IgD-negative memory B cell (primary cell): ENCODE results near the gene IQCN. TPM values are rescaled to one million over a fixed set of nuclear protein-coding genes. Genes with fewer than 3 reads are reported as not detected.
A peak's percentile ranks its signal among the peaks of the same experiment; 100 is the strongest.

Source experiments
- H3K27ac Mint-ChIP-seq, 3 donors: one replicate each; pipeline ENCODE4 v1.8.0; 2020 to 2022; ENCODE audit warnings: mild to moderate bottlenecking in 3 of 3, mixed read lengths in 3 of 3, moderate library complexity in 1 of 3
- H3K27me3 Mint-ChIP-seq: one replicate; pipeline ENCODE4 v1.8.0; 2021; ENCODE audit warnings: mixed read lengths
- H3K36me3 Mint-ChIP-seq: one replicate; pipeline ENCODE4 v1.8.0; 2020; ENCODE audit warnings: mild to moderate bottlenecking, mixed read lengths
- H3K4me1 Mint-ChIP-seq, 3 donors: one replicate each; pipeline ENCODE4 v1.8.0; 2020 to 2022; ENCODE audit warnings: mixed read lengths in 3 of 3, mild to moderate bottlenecking in 1 of 3
- H3K4me3 Mint-ChIP-seq, 4 donors: one replicate each; pipeline ENCODE4 v1.8.0; 2020 to 2022; ENCODE audit warnings: mild to moderate bottlenecking in 4 of 4, mixed read lengths in 4 of 4, moderate library complexity in 3 of 4
- H3K9me3 Mint-ChIP-seq, 3 donors: one replicate each; pipeline ENCODE4 v1.8.0; 2020 to 2021; ENCODE audit warnings: mixed read lengths in 3 of 3, mild to moderate bottlenecking in 1 of 3
- polyA plus RNA-seq: library from polyadenylated mRNA; unstranded; fragments of 300-500 nt; fragmentation: Illumina TruSeq; gene quantifications from one replicate; pipeline ENCODE4 v1.2.3, GENCODE V29; 2021

IQCN gene
- polyA plus RNA-seq, 1 donor from 2014 or later, result 1.4 TPM

- no peaks in the 10 kb centered on the region for H3K9me3 Mint-ChIP-seq
- H3K27ac Mint-ChIP-seq, result peak overlapping the region in 1 of 3 donors; percentile 95
- H3K4me1 Mint-ChIP-seq, result peaks cover 16 to 22% (median 18%) of the 10 kb centered on the region in 3 donors
- peaks cover 1% of the 10 kb centered on the region for H3K36me3 Mint-ChIP-seq
- peak overlapping the region in 1 of 4 donors; percentile 39 for H3K4me3 Mint-ChIP-seq
- peaks cover 4% of the 10 kb centered on the region for H3K27me3 Mint-ChIP-seq
Measured at GRCh38 chr19:18257503-18258470, 16.5 kb downstream of the IQCN start.

DNA sequence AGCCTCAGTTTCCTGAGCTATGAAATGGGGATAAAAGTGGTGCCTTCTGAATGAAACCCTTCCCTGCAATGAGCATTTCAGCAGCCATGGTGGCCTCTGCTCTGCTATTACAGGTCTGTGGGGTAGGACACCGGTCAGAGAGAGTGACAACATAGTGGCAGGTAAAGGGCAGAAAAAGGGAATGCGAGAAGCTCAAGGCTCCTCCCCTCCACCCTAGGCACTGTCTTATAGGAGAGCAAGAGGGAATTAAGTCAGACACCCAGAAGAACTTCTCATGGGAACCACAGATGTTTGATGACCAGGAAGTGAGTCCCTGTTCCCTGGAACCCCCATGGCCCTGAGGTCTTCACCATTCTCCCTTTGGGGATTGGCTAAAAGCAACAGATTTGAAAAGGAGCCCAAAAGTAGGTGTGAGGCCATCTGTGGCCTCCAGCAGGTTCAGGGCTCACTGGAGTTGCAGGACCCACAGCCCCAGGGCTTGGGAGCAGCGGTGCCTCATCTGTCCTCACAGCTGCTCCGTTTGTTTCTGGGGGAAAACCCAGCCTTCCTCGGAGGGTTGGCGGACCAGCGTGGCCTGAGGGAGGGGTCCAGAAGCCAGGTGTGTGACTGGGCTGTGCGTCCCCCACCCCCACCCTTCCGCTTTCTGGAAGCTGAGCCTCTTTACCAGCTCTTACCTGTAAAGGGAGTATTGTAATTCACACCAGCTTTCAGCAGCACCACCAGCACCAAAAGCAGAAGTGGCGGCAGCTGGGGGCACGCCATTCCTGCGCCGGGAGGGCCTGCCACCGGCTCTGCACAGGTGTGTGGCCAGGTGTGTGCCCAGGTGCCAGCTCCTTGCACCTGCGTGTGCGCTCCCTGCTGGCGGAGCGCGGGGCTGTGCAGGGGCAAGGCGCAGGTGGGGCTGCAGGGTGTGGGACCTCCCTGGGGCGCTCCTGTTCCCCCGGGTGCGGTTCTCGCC is 19.4 kb downstream of the IQCN start:
- H3K4me3 Mint-ChIP-seq, result peak overlapping the region; percentile 25 to 91 (median 61)

GRCh38 chr19:18253716-18254115 is 20.5 kb downstream of the IQCN start:
- H3K4me1 Mint-ChIP-seq, result peaks cover 21 to 28% (median 22%) of the 10 kb centered on the region in 3 donors
- peak overlapping the region in 3 of 4 donors; percentile 16 to 77 (median 72) for H3K4me3 Mint-ChIP-seq
- H3K27me3 Mint-ChIP-seq, result peaks cover 4% of the 10 kb centered on the region
- peaks cover 1% of the 10 kb centered on the region for H3K36me3 Mint-ChIP-seq
- peak overlapping the region in 2 of 3 donors; percentile 54 to 81 for H3K27ac Mint-ChIP-seq
- no peaks in the 10 kb centered on the region for H3K9me3 Mint-ChIP-seq

More for the DNA sequence above, 19.4 kb downstream of the IQCN start:
- peaks cover 1% of the 10 kb centered on the region for H3K36me3 Mint-ChIP-seq
- peaks cover 4% of the 10 kb centered on the region for H3K27me3 Mint-ChIP-seq
- peaks cover 21 to 28% (median 22%) of the 10 kb centered on the region in 3 donors for H3K4me1 Mint-ChIP-seq
- H3K27ac Mint-ChIP-seq, result peak overlapping the region; percentile 54 to 87 (median 86)
- H3K9me3 Mint-ChIP-seq, result no peaks in the 10 kb centered on the region

DNA sequence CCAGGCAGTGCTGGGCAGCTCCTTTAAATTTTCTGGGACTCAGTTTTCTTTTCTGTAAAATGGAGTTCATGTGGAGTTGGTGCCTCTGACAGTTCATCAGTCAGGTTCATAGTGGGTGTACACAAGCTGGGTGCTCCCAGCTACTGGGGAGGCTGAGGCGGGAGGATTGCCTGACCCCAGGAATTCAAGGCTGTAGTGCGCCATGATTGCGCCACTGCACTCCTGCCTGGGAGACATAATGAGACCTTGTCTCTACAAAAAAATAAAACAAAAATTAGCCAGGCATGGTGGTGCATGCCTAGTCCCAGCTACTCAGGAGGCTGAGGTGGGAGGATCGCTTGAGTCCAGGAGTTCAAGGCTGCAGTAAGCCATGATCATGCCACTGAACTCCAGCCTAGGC is 21.1 kb downstream of the IQCN start:
- Mint-ChIP-seq H3K4me3 (peak overlapping the region in 1 of 4 donors; percentile 76), H3K4me1 (peaks cover 21 to 28% (median 22%) of the 10 kb centered on the region in 3 donors), H3K27ac (peak overlapping the region in 2 of 3 donors; percentile 35 to 54)

GRCh38 chr19:18252370-18252717 is 21.9 kb downstream of the IQCN start:
- Mint-ChIP-seq H3K9me3 (no peaks in the 10 kb centered on the region), H3K36me3 (peaks cover 1% of the 10 kb centered on the region), H3K27me3 (peaks cover 4% of the 10 kb centered on the region), H3K4me3 (peak overlapping the region in 1 of 4 donors; percentile 67), H3K4me1 (peaks cover 21 to 28% (median 22%) of the 10 kb centered on the region in 3 donors), H3K27ac (peak overlapping the region in 1 of 3 donors; percentile 25)

More for the DNA sequence above, 21.1 kb downstream of the IQCN start:
- Mint-ChIP-seq H3K27me3 (peaks cover 4% of the 10 kb centered on the region), H3K36me3 (peaks cover 1% of the 10 kb centered on the region), H3K9me3 (no peaks in the 10 kb centered on the region)

DNA sequence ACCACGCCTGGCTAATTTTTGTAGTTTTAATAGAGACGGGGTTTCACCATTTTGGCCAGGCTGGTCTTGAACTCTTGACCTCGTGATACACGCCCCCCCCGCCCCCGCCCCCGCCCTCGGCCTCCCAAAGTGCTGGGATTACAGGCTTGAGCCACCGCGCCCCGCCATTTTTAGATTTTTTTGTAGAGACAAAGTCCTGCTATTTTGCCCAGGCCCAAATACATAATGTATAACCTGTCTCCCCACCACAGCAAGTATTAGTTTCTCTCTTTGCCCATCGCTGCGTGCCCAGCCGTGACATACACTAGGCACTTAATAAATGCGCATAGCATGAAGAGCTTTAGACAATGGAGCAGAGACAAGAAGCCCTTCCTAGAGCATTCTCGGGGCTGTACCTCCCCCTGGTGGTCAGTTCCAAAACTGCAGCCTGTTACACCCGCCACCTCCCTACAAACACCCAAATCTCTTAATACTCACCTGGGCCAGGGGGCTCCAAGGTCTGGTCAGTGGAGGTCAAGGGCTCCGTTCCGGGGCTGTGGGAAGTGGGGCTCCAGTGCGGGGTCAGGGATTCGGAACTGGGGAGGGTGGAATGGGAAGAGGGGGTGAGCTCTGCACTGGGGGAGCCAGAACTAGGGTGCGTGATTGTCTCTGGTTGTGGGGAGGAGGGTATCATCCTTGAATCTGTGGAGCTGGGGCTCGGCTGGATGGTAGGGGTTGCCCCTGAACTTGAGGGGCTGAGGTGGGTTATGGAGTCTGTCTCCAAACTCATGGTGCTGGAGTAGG is 22.5 kb downstream of the IQCN start:
- peak overlapping the region in 1 of 3 donors; percentile 25 for H3K27ac Mint-ChIP-seq
- peaks cover under 1% of the 10 kb centered on the region for H3K36me3 Mint-ChIP-seq
- H3K27me3 Mint-ChIP-seq, result peaks cover 4% of the 10 kb centered on the region
- H3K9me3 Mint-ChIP-seq, result no peaks in the 10 kb centered on the region
- peaks cover 21 to 28% (median 22%) of the 10 kb centered on the region in 3 donors for H3K4me1 Mint-ChIP-seq
- H3K4me3 Mint-ChIP-seq, result peak overlapping the region in 1 of 4 donors; percentile 67

DNA sequence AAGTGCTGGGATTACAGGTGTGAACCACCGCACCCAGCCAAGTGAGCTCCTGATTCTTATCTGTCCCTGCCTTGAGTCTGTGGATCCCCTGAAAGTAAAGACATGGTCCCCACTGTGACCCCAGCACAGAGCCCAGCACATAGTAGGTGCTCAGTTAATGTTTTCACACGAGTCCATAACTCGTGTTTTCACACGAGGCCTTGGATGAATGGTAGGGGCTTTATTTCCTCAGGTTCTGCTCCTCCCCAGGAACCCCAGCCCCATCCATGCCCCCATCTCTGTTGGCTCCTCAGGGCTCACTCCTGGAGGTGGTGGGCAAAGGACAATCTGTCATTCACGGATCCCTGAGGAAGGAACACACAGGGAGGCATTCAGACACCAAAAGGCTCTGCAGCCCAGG is 24.4 kb downstream of the IQCN start:
- peaks cover 2% of the 10 kb centered on the region for H3K36me3 Mint-ChIP-seq
- no peak overlapping the region for H3K4me3 Mint-ChIP-seq
- H3K4me1 Mint-ChIP-seq, result peaks cover 19 to 22% (median 19%) of the 10 kb centered on the region in 3 donors
- H3K27me3 Mint-ChIP-seq, result peaks cover 3% of the 10 kb centered on the region
- H3K27ac Mint-ChIP-seq, result no peak overlapping the region
- no peaks in the 10 kb centered on the region for H3K9me3 Mint-ChIP-seq

- peaks cover 2% of the 10 kb centered on the region for H3K36me3 Mint-ChIP-seq
- peaks cover 0 to 1% (median 0%) of the 10 kb centered on the region in 3 donors for H3K4me1 Mint-ChIP-seq
- H3K27ac Mint-ChIP-seq, result no peak overlapping the region
- peaks cover 10% of the 10 kb centered on the region for H3K27me3 Mint-ChIP-seq
- no peaks in the 10 kb centered on the region for H3K9me3 Mint-ChIP-seq
- H3K4me3 Mint-ChIP-seq, result no peak overlapping the region
Measured at GRCh38 chr19:18245297-18245696, 29.0 kb downstream of the IQCN start.

DNA sequence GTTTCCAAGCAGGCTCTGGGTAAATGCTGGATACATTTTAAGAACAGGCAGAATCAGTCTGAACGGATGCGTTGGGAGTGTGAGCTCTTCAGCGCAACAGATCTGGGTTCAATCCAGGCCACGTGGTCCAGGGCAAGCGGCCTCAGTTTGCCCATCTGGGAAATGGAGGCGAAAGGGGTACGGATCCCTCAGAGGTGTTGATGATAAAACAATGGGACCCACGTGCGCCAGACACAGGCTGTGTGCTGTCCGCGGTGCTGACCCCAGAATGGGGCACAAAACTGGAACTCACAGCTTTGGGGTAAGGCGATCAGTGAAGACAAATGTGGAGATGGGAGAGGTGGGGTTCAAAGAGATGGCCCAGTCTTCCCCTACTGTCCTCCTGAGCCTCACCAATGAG is 34.9 kb downstream of the IQCN start:
- Mint-ChIP-seq H3K36me3 (no peaks in the 10 kb centered on the region), H3K27me3 (peaks cover 32% of the 10 kb centered on the region), H3K27ac (no peak overlapping the region), H3K9me3 (no peaks in the 10 kb centered on the region), H3K4me1 (peaks cover 0 to 4% (median 0%) of the 10 kb centered on the region in 3 donors), H3K4me3 (no peak overlapping the region)

DNA sequence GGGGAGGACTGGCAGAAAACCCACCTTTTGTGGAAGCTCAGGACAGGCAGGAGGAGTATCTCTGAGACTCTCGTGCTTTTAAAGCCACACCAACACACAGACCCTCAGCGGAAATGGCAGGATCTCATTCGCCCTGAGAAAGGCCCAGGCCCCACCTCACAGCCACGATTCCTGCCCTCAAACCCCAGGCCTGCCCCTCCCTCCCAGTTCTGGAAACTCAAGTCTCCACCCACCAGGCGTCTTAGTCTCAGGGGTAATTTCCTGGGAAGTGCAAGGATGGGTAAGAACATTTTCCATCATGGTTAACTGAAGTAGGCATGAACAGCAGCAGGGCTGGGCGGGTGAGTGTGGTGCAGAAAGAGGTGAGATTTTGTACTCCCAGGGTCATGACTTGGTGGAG is 40.1 kb downstream of the IQCN start:
- no peaks in the 10 kb centered on the region for H3K36me3 Mint-ChIP-seq
- H3K27me3 Mint-ChIP-seq, result peaks cover 53% of the 10 kb centered on the region
- H3K9me3 Mint-ChIP-seq, result peaks cover 0 to 1% (median 0%) of the 10 kb centered on the region in 3 donors
- peak overlapping the region in 1 of 4 donors; percentile 60 for H3K4me3 Mint-ChIP-seq
- H3K4me1 Mint-ChIP-seq, result peaks cover 7 to 13% (median 9%) of the 10 kb centered on the region in 3 donors
- no peak overlapping the region for H3K27ac Mint-ChIP-seq

GRCh38 chr19:18233224-18233825 is 40.9 kb downstream of the IQCN start:
- peaks cover 0 to 1% (median 0%) of the 10 kb centered on the region in 3 donors for H3K9me3 Mint-ChIP-seq
- H3K36me3 Mint-ChIP-seq, result no peaks in the 10 kb centered on the region
- H3K4me1 Mint-ChIP-seq, result peaks cover 7 to 13% (median 9%) of the 10 kb centered on the region in 3 donors
- H3K27me3 Mint-ChIP-seq, result peaks cover 52% of the 10 kb centered on the region
- peak overlapping the region in 1 of 3 donors; percentile 18 for H3K27ac Mint-ChIP-seq
- H3K4me3 Mint-ChIP-seq, result peak overlapping the region in 2 of 4 donors; percentile 17 to 31

DNA sequence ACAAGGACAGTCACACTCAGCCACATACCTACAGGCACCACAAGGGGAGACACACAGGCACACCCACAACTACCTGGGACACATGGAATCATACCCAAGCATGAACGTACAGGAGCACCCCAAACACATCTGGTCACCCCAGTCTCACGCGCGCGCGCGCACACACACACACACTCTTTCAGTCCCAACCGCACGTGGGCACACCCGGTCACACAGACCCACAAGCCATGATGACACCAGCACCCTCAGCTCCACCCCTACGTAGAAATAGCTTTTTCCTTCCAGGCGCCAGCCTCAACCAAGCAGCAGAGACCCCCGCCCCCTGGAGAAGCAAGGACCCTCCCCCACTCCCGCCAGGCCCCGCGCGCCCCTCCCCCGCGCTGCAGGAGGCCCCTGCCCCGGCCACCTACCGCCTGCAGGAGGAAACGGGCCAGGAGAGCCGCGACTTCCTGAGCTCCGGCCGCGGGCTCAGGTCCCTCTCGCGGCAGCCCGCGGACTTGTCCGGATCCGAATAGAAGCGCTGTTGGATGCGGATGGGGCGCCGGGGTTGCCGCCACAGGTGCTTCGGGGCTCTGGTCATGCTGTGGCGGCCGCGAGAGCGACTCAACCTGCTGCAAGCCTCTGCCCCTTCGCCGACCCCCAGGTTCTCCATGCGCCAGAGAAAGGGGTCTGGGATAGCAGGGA is 41.6 kb downstream of the IQCN start:
- Mint-ChIP-seq H3K4me3 (no peak overlapping the region), H3K27ac (peak overlapping the region in 2 of 3 donors; percentile 23 to 28), H3K4me1 (peaks cover 7 to 13% (median 9%) of the 10 kb centered on the region in 3 donors), H3K36me3 (no peaks in the 10 kb centered on the region), H3K27me3 (peaks cover 58% of the 10 kb centered on the region), H3K9me3 (peaks cover 0 to 1% (median 0%) of the 10 kb centered on the region in 3 donors)

DNA sequence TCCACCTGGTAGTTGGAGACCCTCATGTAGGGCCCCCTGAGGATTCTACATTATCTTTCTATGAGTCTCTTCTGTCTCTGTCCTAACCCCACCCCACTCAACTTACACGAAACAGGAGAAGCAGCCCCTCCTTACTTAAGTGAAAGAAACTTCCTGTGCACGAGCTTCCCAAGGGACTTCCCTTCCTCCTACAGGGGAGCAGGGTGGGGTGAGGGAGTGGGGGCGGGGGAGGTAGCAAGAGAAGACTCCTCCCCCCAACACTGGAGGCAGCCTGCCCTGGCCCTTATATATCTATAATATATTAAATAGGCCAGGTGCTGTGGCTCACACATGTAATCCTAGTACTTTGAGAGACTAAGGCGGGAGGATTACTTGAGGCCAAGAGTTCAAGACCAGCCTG is 42.5 kb downstream of the IQCN start:
- peak overlapping the region in 2 of 4 donors; percentile 33 to 63 for H3K4me3 Mint-ChIP-seq
- peaks cover 0 to 1% (median 0%) of the 10 kb centered on the region in 3 donors for H3K9me3 Mint-ChIP-seq
- peaks cover 61% of the 10 kb centered on the region for H3K27me3 Mint-ChIP-seq
- peaks cover 9 to 14% (median 13%) of the 10 kb centered on the region in 3 donors for H3K4me1 Mint-ChIP-seq
- H3K36me3 Mint-ChIP-seq, result no peaks in the 10 kb centered on the region
- peak overlapping the region in 1 of 3 donors; percentile 23 for H3K27ac Mint-ChIP-seq
